Transverse colon (tissue), 4 donors: ENCODE measurements around the gene HOXC4. TPM values are rescaled to one million over a fixed set of nuclear protein-coding genes. Genes with fewer than 3 reads are reported as not detected.
"Not testable (repeated sequence)": the region's sequence is repeated elsewhere in the genome, so short reads cannot be mapped to it uniquely, and the experiment has no call there.

ENCODE experiments used
- DNase-seq: peaks from one replicate; pipeline ENCODE4 v3.0.0-alpha.2; 2019
- H3K27ac ChIP-seq, 4 donors: fragments of 200-600 bp; sonication (generic); 2 replicates each; pipeline ENCODE4 v1.5.1; 2016 to 2018; ENCODE audit warnings: inconsistent platforms in 4 of 4
- H3K27me3 ChIP-seq: fragments of 200-600 bp; sonication (generic); 2 replicates; pipeline ENCODE4 v1.5.1; 2017; ENCODE audit warnings: inconsistent platforms
- H3K36me3 ChIP-seq, 4 donors: fragments of 200-600 bp; sonication (generic); 2 replicates each; pipeline ENCODE4 v1.5.1; 2017 to 2019; ENCODE audit warnings: inconsistent platforms in 4 of 4
- H3K4me1 ChIP-seq, 4 donors: fragments of 200-600 bp; sonication (generic); 2 replicates each; pipeline ENCODE4 v1.5.1; 2017 to 2020; ENCODE audit warnings: inconsistent platforms in 4 of 4
- H3K4me3 ChIP-seq, 4 donors: fragments of 200-600 bp; sonication (generic); 1 replicate in 1 of 4; 2 replicates in 3 of 4; pipeline versions ENCODE4 v1.5.1 to v1.6.1; 2017 to 2019; ENCODE audit warnings: inconsistent platforms in 4 of 4
- H3K9me3 ChIP-seq, 2 donors: fragments of 200-600 bp; sonication (generic); 2 replicates each; pipeline ENCODE4 v1.5.1; 2017 to 2019; ENCODE audit warnings: inconsistent platforms in 2 of 2
- CTCF ChIP-seq, 5 experiments: fragments of 200-600 bp in 3 of 5; fragments of 450-650 bp in 2 of 5; sonication (generic) in 3 of 5; IDR thresholded peaks; 1 replicate in 2 of 5; 2 replicates in 3 of 5; pipeline ENCODE4 v1.5.1; 2016 to 2017; ENCODE audit warnings: antibody characterized with exemption in 5 of 5, inconsistent platforms in 3 of 5, mild to moderate bottlenecking in 2 of 5, moderate library complexity in 1 of 5
- EP300 ChIP-seq: sonication (generic); formaldehyde crosslinking; IDR thresholded peaks from one replicate; pipeline ENCODE4 v1.6.1; 2017; ENCODE audit warnings: antibody characterized with exemption, low read depth
- POLR2A ChIP-seq: fragments of 450-650 bp; IDR thresholded peaks from one replicate; pipeline ENCODE4 v1.6.1; 2016; ENCODE audit warnings: antibody characterized with exemption, mild to moderate bottlenecking, moderate library complexity
- POLR2AphosphoS5 ChIP-seq, 3 donors: sonication (generic); formaldehyde crosslinking; IDR thresholded peaks; one replicate each; pipeline ENCODE4 v1.6.1; 2016; ENCODE audit warnings: antibody characterized with exemption in 3 of 3
- WGBS, 2 donors: methylation state at CpG; one replicate each; pipeline ENCODE4 v1.1.5; 2018; ENCODE audit warnings: low coverage in 1 of 2; 5-methylcytosine and 5-hydroxymethylcytosine counted together
- in situ Hi-C, 4 donors: fragments of 200-750 bp; cut with MboI; loops; one replicate each; pipeline versions ENCODE4 v1.15.0 to v1.15.1; 2017; ENCODE audit warnings: low sequenced_read_pairs in 3 of 4, low pct_ligation_motif_present in 1 of 4, low pct_unique_long_range_greater_than_20kb in 1 of 4
- intact Hi-C: fragments of 100-400 bp; cut with DNase I; formaldehyde crosslinking; loops from one replicate; pipeline ENCODE4 v1.15.1; 2023; ENCODE audit warnings: low total_unique reads
- total RNA-seq, 4 donors: library from RNA; depleted of rRNA; stranded (reverse); fragments of >200 nt; gene quantifications; one replicate each; pipeline ENCODE4 v1.1.0, GENCODE V29; 2016

HOXC4 gene
- total RNA-seq, 4 donors from 2014 or later = 0.64 to 0.68 TPM; not detected in 2

GRCh38 chr12:54075409-54075808, 21.8 kb downstream of the HOXC4 start:
- Histone ChIP-seq H3K9me3 (no peaks in the 10 kb centered on the region), H3K36me3 (no peaks in the 10 kb centered on the region), H3K4me3 (no peak overlapping the region), H3K27me3 (peaks cover 80% of the 10 kb centered on the region), H3K27ac (no peak overlapping the region), H3K4me1 (no peaks in the 10 kb centered on the region)
- WGBS, 2 donors = 51 to 60% methylated on average over 1 to 6 of the region's 6 CpGs
- in situ Hi-C loops = no loop called here
- intact Hi-C loops = no loop called here
- TF ChIP-seq POLR2A (no peak), CTCF (IDR thresholded peaks at IDR 0.05) (no peak), EP300 (no peak), POLR2AphosphoS5 (IDR thresholded peaks at IDR 0.05) (no peak)
- DNase-seq = no peak

GRCh38 chr12:54075974-54076373, 22.3 kb downstream of the HOXC4 start:
- Histone ChIP-seq H3K27me3 (peaks cover 77% of the 10 kb centered on the region), H3K4me3 (no peak overlapping the region), H3K36me3 (no peaks in the 10 kb centered on the region), H3K27ac (no peak overlapping the region), H3K4me1 (no peaks in the 10 kb centered on the region), H3K9me3 (no peaks in the 10 kb centered on the region)
- DNase-seq = no peak
- in situ Hi-C loops (no loop called here), intact Hi-C loops (no loop called here)
- no peak for TF ChIP-seq CTCF (IDR thresholded peaks at IDR 0.05)
- no peak for TF ChIP-seq EP300
- no peak for TF ChIP-seq POLR2A
- TF ChIP-seq POLR2AphosphoS5 (IDR thresholded peaks at IDR 0.05) = no peak

GRCh38 chr12:54077843-54078242, 24.2 kb downstream of the HOXC4 start:
- DNase-seq, intact Hi-C loops, in situ Hi-C loops, H3K4me1 ChIP-seq, H3K36me3 ChIP-seq, H3K9me3 ChIP-seq, H3K4me3 ChIP-seq: not testable (repeated sequence)
- WGBS, 2 donors = 10 to 72% methylated on average over 3 to 10 of the region's 10 CpGs
- Histone ChIP-seq H3K27me3 (peaks cover 68% of the 10 kb centered on the region), H3K27ac (peak overlapping the region; percentile 6 to 77 (median 36))

- in situ Hi-C loops, H3K4me1 ChIP-seq, intact Hi-C loops, DNase-seq, H3K36me3 ChIP-seq, H3K9me3 ChIP-seq: not testable (repeated sequence)
- H3K4me3 ChIP-seq = peak overlapping the region in 1 of 4 donors; percentile 14
- 81% methylated on average over 9 of the region's 9 CpGs; no CpG with 5 or more reads in 1 of the 2 donors for WGBS, 2 donors
- peak overlapping the region; percentile 29 to 77 (median 50) for H3K27ac ChIP-seq
- H3K27me3 ChIP-seq = peaks cover 66% of the 10 kb centered on the region
Observed at GRCh38 chr12:54079115-54079514, 25.5 kb downstream of the HOXC4 start.

DNA sequence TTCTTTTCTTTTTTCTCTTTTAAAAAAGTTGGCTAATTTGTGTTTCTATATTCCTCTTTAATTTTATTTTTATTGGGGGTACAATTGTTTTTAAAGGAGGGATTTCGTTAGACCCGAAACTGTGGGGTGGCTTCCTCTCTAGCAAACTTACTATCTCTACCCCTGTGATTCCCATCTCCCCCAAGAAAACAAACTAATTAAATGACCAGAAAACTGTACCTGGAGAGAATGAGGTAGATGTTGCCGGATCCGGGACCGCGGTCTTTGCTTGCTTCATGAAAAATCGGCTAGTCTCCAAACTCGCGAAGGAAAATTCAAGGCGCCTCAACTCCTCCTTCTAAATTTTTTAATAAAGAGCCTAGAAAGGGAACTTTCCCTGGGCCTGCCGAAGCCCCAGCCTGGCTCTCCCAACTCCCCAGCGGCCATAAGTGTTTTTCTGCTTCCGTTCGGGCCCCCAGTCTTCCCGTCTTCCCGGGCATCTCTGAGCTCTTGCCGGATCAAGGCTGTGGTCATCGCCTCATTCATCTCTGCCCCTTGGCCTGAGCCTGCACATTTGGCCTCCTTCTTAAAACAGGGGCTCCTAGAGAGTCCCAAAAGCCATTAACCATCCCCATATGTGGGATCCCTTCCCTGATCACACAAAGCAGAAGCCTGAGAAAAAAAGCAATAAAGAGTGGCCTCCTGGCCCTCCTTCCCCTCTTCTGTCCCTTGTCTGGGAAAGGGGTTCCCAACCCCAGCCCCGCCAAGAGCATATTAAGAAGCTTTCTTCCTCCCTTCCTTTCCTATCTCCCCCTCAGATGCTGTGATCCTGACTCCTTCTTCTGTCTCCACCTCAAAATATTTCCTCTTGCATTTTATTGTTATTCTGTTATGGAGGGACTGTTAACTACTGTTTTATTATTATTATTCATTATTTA, 26.6 kb downstream of the HOXC4 start:
- Histone ChIP-seq H3K27me3 (peaks cover 64% of the 10 kb centered on the region), H3K4me3 (peak overlapping the region in 1 of 4 donors; percentile 16), H3K27ac (peak overlapping the region; percentile 40 to 77 (median 57))
- DNase-seq, in situ Hi-C loops, intact Hi-C loops, H3K36me3 ChIP-seq, H3K4me1 ChIP-seq, H3K9me3 ChIP-seq: not testable (repeated sequence)
- 86 to 95% methylated on average over 13 to 19 of the region's 19 CpGs for WGBS, 2 donors

DNA sequence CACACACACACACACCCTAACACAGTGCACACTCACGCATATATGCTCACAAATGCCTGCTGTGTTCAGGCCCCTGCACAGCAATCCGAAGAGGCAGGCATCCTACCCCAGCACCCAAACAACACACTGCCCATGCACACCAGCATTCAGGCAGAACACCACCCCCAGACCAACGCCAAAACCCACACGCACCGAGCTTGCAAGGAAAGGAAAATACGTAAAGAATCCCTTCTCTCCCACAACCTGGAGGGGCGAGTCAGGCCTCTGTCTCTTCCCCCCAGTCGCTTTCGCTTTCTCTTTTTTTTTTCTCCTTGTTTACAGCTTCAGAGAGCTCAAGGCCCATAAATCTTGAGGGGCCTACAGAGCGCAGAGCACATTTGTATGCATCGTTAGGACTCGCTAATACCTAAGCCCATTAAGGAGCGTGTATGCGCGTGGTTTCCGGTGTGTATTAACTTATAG, 27.4 kb downstream of the HOXC4 start:
- peaks cover 61% of the 10 kb centered on the region for H3K27me3 ChIP-seq
- WGBS, 2 donors = 2 to 15% methylated on average over 7 to 15 of the region's 16 CpGs
- DNase-seq, intact Hi-C loops, in situ Hi-C loops, H3K4me1 ChIP-seq, H3K9me3 ChIP-seq, H3K36me3 ChIP-seq: not testable (repeated sequence)
- H3K4me3 ChIP-seq = peak overlapping the region in 1 of 4 donors; percentile 34
- peak overlapping the region in 3 of 4 donors; percentile 51 to 77 (median 53) for H3K27ac ChIP-seq

- H3K36me3 ChIP-seq, intact Hi-C loops, in situ Hi-C loops, H3K4me1 ChIP-seq, H3K9me3 ChIP-seq: not testable (repeated sequence)
- 18% methylated on average over 34 of the region's 35 CpGs; no CpG with 5 or more reads in 1 of the 2 donors for WGBS, 2 donors
- Histone ChIP-seq H3K27ac (peak overlapping the region; percentile 43 to 77 (median 62)), H3K4me3 (peak overlapping the region in 3 of 4 donors; percentile 14 to 34 (median 15)), H3K27me3 (peaks cover 60% of the 10 kb centered on the region)
- DNase-seq = peak; percentile 11
Observed at GRCh38 chr12:54081581-54082396, 28.2 kb downstream of the HOXC4 start.
